ENCODE data around the gene SENP5.

DNA sequence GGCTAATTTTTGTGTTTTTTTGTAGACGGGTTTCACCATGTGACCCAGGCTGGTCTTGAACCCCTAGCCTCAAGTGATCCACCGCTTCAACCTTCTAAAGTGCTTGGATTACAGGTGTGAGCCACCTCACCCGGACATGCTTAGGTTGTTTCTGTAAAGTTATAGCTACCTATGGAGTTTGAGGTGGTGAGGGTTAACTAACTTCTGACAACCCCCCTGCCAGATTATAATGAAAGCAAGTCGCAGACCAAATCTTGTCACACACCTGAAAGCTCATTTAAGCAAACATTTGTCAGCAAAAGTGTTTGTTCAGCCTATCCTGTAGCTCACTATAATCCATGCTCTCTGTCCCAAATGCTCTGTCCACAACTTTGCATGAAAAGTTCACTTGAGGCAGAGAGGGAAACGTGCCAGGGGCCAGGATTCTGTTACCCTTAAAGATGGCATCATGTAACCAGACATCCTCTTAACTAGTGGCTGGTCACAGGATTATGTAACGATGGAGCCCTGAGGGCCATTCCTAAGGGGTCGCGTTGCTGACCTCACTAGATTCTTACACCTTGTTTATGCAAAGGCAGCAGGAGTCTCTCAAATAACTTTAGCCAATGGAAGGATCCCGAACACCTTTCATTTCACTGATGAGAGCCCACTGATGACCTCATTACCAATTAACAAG, 24.1 kb upstream of the SENP5 start:
- TF ChIP-seq USF2 (IDR thresholded peaks at IDR 0.05; ENCODE audit: low read length): no peak
- no peak for TF ChIP-seq TEAD4 (IDR thresholded peaks at IDR 0.05; ENCODE audit: low read depth, low read length)
- TF ChIP-seq GABPA (IDR thresholded peaks at IDR 0.05; ENCODE audit: borderline replicate concordance, insufficient read depth, low read length): no peak
